Activated naive CD4-positive, alpha-beta T cell treated with anti-CD3 and anti-CD28 coated beads, Interleukin-2, amount 10 ng/mL, durations not matched to agents 7 days and 5 days (primary cell): Measurements from ENCODE around the gene NDRG2.

Experiments
- CTCF ChIA-PET: fragments of 350-600 bp; sonication (Branson Sonifier 250); formaldehyde crosslinking; loops from one replicate; lab custom pipeline; 2021; ENCODE audit warnings: antibody characterized with exemption; lab: Charles Lee
- DNase-seq: peaks from one replicate; pipeline ENCODE4 v3.0.0-alpha.2; 2020
- H3K27ac Mint-ChIP-seq: one replicate; pipeline ENCODE4 v1.8.0; 2021; ENCODE audit warnings: mild to moderate bottlenecking, moderate library complexity, mixed read lengths
- H3K27me3 Mint-ChIP-seq: one replicate; pipeline ENCODE4 v1.8.0; 2021; ENCODE audit warnings: mild to moderate bottlenecking, mixed read lengths
- H3K36me3 Mint-ChIP-seq: one replicate; pipeline ENCODE4 v1.8.0; 2021; ENCODE audit warnings: mixed read lengths
- H3K4me1 Mint-ChIP-seq: one replicate; pipeline ENCODE4 v1.8.0; 2021; ENCODE audit warnings: mixed read lengths
- H3K4me3 Mint-ChIP-seq: one replicate; pipeline ENCODE4 v1.8.0; 2021; ENCODE audit warnings: mild to moderate bottlenecking, moderate library complexity, mixed read lengths
- H3K9me3 Mint-ChIP-seq: one replicate; pipeline ENCODE4 v1.8.0; 2021; ENCODE audit warnings: mixed read lengths

The NDRG2 gene

GRCh38 chr14:20978687-20979086 is 46.2 kb downstream of the NDRG2 start:
- CTCF ChIA-PET, result interaction anchor here (0.7 kb wide), 2 partner anchors 8 to 13 kb away, joined by 3 read pairs; no protein-coding TSS in a partner anchor
- no peaks in the 10 kb centered on the region for H3K9me3 Mint-ChIP-seq
- no peak overlapping the region for H3K27ac Mint-ChIP-seq
- H3K4me3 Mint-ChIP-seq, result no peak overlapping the region
- no peak for DNase-seq
- no peaks in the 10 kb centered on the region for H3K36me3 Mint-ChIP-seq
- no peaks in the 10 kb centered on the region for H3K4me1 Mint-ChIP-seq
- peaks cover 30% of the 10 kb centered on the region for H3K27me3 Mint-ChIP-seq

- Mint-ChIP-seq H3K36me3 (no peaks in the 10 kb centered on the region), H3K4me3 (no peak overlapping the region), H3K27me3 (peaks cover 40% of the 10 kb centered on the region), H3K27ac (no peak overlapping the region), H3K9me3 (no peaks in the 10 kb centered on the region), H3K4me1 (peaks cover 7% of the 10 kb centered on the region)
- DNase-seq, result no peak
- CTCF ChIA-PET, result no interaction called here
These were observed 48.6 kb downstream of the NDRG2 start for GRCh38 chr14:20976291-20976690.

GRCh38 chr14:20973501-20973900 is 51.4 kb downstream of the NDRG2 start:
- Mint-ChIP-seq H3K4me3 (no peak overlapping the region), H3K27ac (no peak overlapping the region), H3K27me3 (peaks cover 45% of the 10 kb centered on the region), H3K4me1 (peaks cover 16% of the 10 kb centered on the region), H3K9me3 (no peaks in the 10 kb centered on the region), H3K36me3 (no peaks in the 10 kb centered on the region)
- no peak for DNase-seq
- CTCF ChIA-PET, result interaction anchor here (0.8 to 2.8 kb wide), 7 partner anchors 10 to 131 kb away, joined by 3 to 10 read pairs (median 4); no protein-coding TSS in a partner anchor

- H3K27me3 Mint-ChIP-seq, result peaks cover 55% of the 10 kb centered on the region
- DNase-seq, result no peak
- no peaks in the 10 kb centered on the region for H3K36me3 Mint-ChIP-seq
- CTCF ChIA-PET, result interaction anchor here (0.6 to 3.5 kb wide), 27 partner anchors 7 to 280 kb away, joined by 3 to 57 read pairs (median 7); partner anchors contain the start of gene RNASE2
- no peak overlapping the region for H3K27ac Mint-ChIP-seq
- H3K9me3 Mint-ChIP-seq, result no peaks in the 10 kb centered on the region
- H3K4me3 Mint-ChIP-seq, result peak overlapping the region; percentile 84
- H3K4me1 Mint-ChIP-seq, result peaks cover 16% of the 10 kb centered on the region
These were observed 53.2 kb downstream of the NDRG2 start for GRCh38 chr14:20971705-20972021.

GRCh38 chr14:20970983-20971704 is 53.7 kb downstream of the NDRG2 start:
- Mint-ChIP-seq H3K4me1 (peaks cover 16% of the 10 kb centered on the region), H3K4me3 (peak overlapping the region; percentile 84), H3K27ac (peak overlapping the region; percentile 39), H3K27me3 (peaks cover 58% of the 10 kb centered on the region), H3K36me3 (no peaks in the 10 kb centered on the region), H3K9me3 (no peaks in the 10 kb centered on the region)
- peak; percentile 84 for DNase-seq
- CTCF ChIA-PET, result interaction anchor here (0.6 to 3.5 kb wide), 34 partner anchors 8 to 1796 kb away, joined by 3 to 57 read pairs (median 5); partner anchors contain the start of genes OXA1L, RNASE2 and RNASE4

GRCh38 chr14:20970647-20970982 is 54.2 kb downstream of the NDRG2 start:
- Mint-ChIP-seq H3K9me3 (no peaks in the 10 kb centered on the region), H3K4me3 (peak overlapping the region; percentile 84), H3K27me3 (peaks cover 63% of the 10 kb centered on the region), H3K36me3 (no peaks in the 10 kb centered on the region), H3K4me1 (peaks cover 16% of the 10 kb centered on the region), H3K27ac (no peak overlapping the region)
- DNase-seq, result no peak
- CTCF ChIA-PET, result interaction anchor here (0.6 to 3.5 kb wide), 30 partner anchors 8 to 1796 kb away, joined by 3 to 57 read pairs (median 6); partner anchors contain the start of genes OXA1L, RNASE2 and RNASE4

GRCh38 chr14:20969336-20969735 is 55.5 kb downstream of the NDRG2 start:
- CTCF ChIA-PET, result interaction anchor here (0.7 to 3.5 kb wide), 5 partner anchors 14 to 209 kb away, joined by 3 to 57 read pairs (median 13); partner anchors contain the start of gene RNASE2
- Mint-ChIP-seq H3K36me3 (no peaks in the 10 kb centered on the region), H3K4me3 (no peak overlapping the region), H3K4me1 (peaks cover 16% of the 10 kb centered on the region), H3K9me3 (no peaks in the 10 kb centered on the region), H3K27ac (no peak overlapping the region), H3K27me3 (peaks cover 70% of the 10 kb centered on the region)
- DNase-seq, result no peak
